GM18867 (cell line): Measurements from ENCODE around the gene CGB8.
"Not testable (repeated sequence)": the region's sequence is repeated elsewhere in the genome, so short reads cannot be mapped to it uniquely, and the experiment has no call there.

ENCODE experiments used
- ATAC-seq: cut with Tn5 transposase; IDR thresholded peaks from one replicate; pipeline ENCODE4 v1.9.1; 2021; ENCODE audit warnings: mild to moderate bottlenecking, moderate library complexity; ENCODE audit not compliant: unreplicated experiment

CGB8 gene

DNA sequence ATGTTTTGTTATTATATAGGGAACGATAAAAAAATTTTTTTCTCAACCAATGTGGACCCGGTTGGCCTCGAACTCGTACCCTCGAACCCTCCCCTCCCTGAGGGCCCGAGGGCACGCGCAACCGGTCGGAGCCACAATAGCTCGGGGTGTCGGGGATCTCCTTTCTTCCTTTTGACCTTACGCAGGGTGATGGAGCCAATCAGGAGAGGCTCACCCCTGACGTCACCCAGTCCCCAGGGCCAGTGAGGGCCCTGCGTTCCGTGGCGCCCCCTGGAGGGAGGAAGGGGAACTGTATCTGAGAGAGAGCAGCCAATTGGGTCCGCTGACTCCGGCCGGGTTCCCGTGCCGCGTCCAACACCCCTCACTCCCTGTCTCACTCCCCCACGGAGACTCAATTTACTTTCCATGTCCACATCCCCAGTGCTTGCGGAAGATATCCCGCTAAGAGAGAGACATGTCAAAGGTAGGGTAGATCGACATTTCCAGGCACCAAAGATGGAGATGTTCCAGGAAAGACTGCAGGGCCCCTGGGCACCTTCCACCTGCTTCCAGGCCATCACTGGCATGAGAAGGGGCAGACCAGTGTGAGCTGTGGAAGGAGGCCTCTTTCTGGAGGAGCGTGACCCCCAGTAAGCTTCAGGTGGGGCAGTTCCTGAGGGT, 17.1 kb downstream of the CGB8 start, which contains the start of gene CGB2:
TSS of gene CGB2 (plus strand) at position 249 of the 660 bp plus-strand sequence. CDS start at position 455, 206 bp downstream.
- not testable (repeated sequence) for ATAC-seq

DNA sequence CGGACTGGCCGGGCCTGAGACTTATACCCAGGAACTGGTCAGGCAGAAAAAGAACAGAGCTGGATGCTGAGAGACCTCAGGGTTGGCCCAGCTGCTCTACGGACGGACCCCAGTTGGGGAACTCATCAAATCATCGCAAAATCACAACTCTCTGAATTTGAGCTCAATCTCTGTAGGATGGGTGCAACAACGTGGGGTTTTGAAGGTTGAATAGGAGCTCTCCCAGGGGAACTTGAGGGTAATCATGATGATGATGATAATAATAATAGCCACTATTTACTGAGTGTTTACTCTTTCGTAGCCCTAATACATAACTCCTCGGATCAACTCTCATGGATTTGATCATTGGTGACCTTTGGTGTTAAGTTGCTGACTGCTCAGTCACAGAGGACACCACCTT, 18.6 kb downstream of the CGB8 start:
- not testable (repeated sequence) for ATAC-seq

DNA sequence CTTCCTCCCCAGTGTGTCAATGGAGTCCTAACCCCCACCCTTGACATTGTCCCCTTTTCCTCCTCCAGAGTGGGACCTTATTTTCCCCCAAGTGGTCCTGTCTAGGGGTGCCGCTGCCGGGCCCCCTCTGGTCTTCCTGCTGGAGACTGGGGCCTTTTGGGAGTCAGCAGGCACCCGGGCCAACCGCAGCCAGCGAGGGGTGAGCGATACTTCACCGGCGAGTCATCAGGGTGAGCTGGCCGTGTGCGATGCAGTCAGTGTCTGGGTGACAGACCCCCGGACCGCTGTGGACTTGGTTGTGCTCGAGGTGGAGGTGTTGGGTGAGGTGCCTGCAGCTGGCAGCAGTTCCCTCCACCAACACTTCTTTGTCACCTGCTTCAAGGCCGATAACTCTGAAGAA, 19.2 kb downstream of the CGB8 start:
- ATAC-seq, result not testable (repeated sequence)

DNA sequence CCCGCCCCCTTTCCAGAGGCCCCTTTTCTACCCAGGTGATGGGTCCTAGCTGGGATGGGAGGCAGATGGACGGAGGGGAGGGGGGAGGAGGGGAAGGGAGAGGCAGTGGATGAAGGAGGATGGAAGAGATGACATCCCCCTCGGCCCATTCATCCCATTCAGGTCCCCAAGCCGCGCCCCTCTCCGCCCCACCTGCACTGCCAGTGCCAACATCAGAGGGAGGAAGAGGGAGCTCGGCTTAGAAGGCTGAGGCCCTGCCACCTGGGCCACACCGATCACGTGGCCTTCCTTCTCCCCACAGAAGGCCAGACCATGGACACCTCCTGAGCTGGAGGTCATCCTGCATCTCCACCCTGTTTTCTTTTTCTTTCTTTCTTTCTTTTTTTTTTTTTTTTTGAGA, 20.2 kb downstream of the CGB8 start:
- not testable (repeated sequence) for ATAC-seq

DNA sequence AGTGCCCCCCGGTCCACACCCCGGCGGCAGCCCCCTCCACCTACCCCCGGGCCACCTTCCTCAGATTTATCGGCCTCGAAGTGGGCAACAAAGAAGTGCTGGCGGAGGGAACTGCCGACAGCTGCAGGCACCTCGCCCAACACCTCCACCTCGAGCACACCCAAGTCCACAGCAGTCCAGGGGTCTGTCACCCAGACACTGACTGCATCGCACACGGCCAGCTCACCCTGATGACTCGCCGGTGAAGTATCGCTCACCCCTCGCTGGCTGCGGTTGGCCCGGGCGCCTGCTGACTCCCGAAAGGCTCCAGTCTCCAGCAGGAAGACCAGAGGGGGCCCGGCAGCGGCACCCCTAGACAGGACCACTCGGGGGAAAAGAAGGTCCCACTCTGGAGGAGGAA, 23.3 kb downstream of the CGB8 start:
- not testable (repeated sequence) for ATAC-seq

DNA sequence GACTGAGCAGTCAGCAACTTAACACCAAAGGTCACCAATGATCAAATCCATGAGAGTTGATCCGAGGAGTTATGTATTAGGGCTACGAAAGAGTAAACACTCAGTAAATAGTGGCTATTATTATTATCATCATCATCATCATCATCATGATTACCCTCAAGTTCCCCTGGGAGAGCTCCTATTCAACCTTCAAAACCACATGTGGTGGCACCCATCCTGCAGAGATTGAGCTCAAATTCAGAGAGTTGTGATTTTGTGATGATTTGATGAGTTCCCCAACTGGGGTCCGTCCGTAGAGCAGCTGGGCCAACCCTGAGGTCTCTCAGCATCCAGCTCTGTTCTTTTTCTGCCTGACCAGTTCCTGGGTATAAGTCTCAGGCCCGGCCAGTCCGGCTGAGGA, 23.8 kb downstream of the CGB8 start:
- ATAC-seq, result not testable (repeated sequence)

DNA sequence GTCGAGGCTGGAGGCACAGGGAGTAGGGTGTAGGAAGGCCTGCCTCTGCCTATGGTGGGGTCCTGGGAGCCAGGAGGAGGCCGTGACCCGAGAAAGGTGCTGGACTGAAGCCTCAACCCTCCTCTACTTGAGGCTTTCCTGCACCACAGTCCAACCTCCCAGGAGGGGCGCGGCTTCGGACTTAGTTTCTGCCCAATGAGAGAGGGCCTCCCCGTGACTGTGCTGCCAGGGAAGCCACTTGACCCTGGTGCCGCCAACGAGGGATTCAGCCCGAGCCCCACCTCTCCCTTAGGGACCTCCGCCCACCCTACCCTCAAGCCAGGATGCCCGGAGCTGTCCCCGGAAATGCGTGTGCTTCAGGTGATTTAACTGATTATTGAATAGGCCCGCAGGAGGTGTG, 24.7 kb downstream of the CGB8 start, which contains the start of gene CGB3:
TSS of gene CGB3 (minus strand) at position 101 of the 400 bp plus-strand sequence. CDS start 362 bp downstream, outside the sequence.
- ATAC-seq, result not testable (repeated sequence)

DNA sequence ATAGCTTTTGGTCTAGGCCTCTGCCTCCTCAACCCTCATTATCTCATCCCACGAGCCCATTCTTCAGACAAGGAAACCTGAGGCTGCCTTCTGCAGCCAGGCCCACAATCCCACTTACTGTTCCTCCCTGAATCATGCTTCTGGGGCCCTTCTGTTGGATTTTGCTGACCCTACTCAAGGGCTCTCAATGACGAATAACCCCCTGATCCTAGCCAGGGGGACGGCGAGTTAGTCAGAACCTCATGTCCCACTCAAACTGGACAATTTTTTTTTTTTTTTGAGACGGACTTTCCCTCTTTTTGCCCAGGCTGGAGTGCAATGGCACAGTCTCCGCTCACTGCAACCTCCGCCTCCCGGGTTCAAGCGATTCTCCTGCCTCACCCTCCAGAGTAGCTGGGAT, 26.8 kb downstream of the CGB8 start:
- no peak for ATAC-seq

DNA sequence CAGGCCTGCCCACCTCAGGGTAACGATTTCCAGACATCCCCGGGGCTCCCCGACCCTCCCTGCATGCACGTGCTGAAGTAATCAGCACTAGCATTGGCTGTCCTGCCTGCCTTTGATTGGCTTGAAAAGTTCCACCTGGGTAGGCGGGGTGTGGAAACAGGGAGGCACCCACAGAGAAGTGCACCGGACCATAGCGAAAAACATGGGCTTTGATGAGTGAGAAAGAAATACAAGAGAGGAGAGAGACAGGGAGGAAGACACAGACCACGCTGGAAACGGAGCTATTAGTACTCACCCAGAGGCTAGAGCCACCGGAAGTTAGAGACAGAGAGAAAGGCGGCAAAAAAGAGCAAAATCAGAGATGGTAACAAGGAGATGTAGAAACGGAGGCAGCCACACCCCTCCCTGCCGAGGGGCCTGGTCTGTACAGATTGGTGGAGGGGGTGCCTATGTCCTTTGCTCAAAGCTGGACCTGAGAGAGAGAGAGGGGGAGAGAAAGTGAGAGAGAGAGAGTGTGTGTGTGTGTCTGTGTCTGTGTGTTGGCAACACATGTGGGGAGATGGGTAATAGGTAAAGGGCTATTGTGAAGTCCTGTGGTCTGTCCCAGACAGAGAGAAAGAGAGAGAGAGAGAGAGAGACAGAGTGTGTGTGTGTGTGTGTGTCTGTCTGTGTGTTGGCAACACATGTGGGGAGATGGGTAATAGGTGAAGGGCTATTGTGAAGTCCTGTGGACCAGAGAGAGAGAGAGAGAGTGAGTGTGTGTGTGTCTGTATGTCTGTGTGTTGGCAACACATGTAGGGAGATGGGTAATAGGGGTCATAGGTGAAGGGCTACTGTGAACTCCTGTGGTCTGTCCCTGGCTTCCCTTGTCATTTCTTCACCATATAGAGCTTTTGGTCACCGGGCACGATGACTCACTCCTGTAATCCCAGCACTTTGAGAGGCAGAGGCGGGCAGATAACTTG, 27.7 kb downstream of the CGB8 start:
- no peak for ATAC-seq

DNA sequence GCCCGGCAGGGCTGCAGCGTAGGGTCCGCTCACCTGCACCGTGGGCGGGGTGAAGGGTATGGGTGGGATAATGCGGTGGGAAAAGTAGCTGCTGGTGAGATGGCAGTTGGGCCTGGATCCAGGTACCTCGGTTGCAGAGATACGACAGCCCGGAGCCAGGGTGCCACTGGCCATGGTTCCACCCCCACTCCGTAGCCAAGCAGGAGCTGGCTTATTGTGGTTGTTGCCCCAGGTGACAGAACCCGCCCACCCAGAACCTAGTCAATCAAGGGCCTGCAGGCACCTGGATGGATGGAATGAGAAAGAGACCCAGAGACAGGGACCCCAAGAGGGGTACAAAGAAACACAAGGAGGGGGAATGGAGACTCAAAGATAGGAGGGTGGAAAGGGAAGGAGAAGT, 28.6 kb downstream of the CGB8 start:
- ATAC-seq, result no peak

DNA sequence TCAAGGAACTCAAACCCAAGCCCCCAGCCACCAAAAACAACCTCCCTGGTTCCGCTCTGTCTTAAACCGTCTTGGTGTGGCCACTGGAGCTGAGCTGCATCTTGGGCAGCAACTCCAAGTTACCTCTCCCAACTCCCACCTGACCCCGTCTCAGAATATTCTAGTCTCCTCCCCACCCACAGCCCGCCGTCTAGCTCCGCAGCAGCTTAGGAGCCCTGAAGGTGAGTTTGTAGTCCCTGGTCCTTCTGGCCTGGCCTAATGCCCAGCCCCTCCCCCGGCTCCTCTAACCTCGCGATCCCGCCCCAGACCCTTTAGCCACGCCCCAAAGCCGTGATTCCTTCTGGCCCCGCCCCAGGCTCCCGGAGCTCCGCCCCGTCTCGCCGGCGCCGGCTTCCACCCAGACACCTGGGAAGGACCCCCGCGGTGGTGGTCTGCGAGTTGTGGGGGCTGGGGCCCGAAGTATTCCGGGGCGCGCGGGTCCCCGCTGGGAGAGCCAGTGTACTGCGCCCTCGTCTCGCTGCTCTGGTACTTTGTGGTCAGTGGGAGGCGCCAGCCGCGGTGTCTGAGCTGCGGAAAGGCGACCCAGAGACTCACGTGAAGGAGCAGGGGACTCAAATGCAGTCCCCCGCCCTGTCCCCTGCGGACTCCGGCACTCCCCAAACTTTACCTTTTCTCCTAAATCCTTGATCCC, 29.5 kb downstream of the CGB8 start:
- ATAC-seq, result no peak

DNA sequence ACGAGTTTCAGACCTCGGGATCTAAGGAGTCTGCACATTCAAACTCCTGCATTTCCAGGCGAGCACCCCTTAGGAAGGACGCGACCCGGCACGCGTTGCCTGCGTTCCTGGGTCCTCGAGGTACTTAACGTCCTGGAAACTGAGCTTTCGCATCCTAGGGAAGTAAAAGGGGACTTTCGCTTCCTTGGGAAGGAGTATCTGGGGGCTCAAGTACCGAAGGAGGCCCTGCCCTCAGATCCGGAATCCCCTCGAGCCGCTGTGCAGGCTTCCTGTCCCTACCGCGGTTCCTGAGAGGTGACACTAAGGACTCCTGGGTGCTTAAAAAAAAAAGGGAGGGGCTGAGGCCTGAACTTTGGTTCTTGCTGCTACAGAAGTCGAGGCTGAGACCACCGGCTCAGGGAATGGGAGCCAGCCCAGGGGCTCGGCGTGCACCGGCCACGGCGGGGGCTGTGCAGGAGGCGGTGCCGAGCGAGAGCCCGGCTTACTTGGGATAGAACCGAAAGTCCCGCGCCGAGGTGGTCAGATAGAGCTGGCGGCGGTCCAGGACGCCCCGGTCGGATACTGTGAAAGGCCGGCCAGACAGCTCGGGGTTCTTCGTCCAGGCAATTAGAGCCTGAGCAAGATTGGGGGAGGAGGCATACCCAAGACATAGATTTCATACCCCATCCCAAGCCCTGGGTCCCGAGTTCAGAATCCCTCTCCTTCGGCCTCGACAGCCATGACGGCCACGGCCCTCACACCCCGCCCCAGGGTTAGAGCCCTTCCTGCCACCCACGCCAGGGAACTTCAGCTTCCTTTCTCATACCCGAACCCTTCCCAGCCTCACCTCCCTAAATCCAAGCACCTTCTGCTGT, 30.3 kb downstream of the CGB8 start:
- ATAC-seq, result not testable (repeated sequence)

DNA sequence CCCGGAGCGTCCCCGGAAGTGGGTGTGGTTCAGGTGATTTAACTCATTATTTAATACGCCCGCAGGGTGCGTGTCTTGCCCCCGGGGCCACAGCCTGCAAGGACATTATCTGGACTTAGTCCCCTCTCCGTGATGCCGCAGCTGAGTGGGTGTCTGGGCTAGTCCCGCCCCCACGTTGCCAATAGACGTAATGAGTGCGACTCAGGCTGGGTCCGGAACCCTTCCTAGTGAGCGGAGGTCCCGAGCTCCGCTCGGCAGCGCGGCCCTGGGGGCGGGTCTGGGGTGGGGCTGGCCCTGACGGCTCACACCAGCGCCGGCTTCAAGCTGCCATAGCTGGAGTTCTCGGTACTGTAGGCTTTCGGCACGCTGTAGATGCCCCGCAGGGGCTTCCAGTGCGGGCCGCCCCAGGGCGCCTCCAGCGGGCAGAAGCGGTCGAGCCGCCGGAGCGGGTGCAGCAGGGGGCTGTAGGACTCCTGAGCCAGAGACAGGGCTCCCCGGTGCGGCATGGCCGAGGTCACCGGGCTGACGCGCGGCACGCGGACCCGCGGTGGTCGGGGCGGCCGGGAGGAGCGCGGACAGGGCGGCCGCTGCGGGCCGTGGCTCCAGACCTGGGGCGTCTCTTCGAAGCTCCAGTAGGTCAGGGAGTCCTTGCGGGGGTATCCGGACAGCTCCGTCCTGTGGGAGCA, 31.1 kb downstream of the CGB8 start:
- no peak for ATAC-seq

DNA sequence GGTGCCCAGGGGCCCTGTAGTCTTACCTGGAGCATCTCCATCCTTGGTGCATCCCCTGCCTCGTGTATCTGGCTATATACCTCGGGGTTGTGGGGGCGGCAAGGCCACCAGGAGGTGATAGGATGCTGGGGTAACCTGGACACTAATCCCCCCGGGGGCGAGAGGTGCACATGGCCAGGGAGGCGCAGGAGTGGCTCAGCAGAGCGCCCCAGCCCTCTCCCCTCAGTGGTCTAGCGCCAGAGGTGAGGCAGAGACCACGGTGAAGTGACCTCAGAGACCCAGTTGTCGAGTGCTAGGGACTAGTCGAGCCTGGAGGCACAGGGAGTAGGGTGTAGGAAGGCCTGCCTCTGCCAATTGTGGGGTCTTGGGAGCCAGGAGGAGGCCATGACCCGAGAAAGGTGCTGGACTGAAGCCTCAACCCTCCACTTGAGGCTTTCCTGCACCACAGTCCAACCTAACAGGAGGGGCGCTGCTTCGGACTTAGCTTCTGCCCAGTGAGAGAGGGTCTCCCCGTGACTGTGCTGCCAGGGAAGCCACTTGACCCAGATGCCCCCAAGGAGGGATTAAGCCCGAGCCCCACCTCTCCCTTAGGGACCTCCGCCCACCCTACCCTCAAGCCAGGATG, 31.8 kb downstream of the CGB8 start, which contains the start of gene LHB:
TSS of gene LHB (minus strand) at position 51 of the 625 bp plus-strand sequence. CDS start at position 41, 10 bp downstream.
- no peak for ATAC-seq

DNA sequence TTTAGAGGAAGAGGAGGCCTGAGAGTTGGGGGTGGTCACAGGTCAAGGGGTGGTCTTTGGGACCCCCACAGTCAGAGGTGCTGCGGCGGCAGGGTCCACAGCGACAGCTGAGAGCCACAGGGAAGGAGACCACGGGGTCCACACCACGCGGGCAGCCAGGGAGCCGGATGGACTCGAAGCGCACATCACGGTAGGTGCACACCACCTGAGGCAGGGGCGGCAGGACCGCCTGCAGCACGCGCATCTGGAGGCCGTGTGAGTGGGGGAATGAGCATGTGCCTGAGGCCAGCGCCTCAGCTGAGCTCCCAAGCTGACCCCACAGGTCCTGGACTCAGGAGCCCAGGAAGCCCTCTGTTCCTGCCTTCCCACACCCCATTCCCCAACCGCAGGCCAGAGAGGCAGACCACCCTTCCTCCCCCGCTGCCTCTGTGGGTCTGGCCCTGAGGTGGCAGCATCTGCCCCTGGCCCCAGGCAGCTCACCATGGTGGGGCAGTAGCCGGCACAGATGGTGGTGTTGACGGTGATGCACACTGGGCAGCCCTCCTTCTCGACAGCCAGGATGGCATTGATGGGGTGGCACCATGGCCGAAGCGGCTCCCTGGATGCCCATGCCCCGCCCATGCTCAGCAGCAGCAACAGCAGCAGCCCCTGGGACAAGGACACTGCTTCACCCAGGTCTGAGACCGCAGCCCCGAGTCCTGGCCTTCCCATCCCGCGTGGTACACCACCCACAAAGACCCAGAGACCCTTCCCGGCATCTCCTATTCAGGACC, 32.7 kb downstream of the CGB8 start:
- ATAC-seq, result no peak

DNA sequence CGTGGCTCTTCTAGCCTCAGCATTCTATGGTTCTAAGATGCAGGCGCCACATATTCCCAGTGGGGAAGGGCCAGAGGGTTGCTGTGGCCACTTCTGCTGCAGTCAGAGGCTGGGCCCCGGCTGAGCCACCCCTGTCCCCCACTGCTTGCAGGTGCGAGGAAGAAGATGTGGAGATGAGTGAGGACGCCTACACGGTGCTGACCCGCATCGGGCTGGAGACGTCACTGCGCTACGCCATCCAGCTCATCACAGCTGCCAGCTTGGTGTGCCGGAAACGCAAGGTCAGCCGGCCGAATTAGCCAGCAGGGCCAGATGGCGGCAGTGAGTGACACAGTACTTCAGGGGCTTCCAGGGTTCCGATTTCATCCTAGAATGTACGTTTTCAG, 34.0 kb downstream of the CGB8 start:
- no peak for ATAC-seq

DNA sequence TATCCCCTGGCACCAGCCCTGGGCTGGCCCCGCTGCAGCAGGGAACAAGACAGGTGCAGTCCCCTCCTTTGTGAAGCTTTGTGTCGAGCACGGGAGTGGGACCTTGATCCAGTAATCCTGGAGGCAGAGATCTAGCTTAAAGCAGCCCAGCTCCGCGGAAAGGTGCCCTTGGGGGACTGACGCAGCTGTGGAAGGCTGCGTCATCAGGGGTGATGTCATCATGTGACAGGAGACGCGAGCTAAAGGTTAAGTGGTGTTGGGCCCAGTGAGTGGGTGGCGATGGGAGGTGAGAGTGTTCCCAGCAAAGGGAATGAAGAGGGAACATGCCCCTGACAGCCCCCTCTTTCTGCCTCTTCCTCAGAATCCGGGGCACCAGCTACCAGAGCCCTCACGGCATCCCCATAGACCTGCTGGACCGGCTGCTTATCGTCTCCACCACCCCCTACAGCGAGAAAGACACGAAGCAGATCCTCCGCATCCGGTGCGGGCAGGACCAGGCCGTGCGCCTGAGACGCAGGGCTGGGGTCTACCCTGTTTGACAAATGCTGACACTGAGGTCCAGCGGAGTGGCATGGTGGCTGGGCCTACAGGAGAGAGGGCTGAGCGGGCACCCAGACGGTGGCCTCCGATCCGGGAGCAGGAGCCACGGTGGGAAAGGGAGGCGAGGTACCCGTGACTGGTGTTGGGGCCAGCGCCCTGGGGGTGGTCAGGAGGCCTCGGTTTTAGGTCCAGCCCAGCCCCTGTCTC, 34.6 kb downstream of the CGB8 start:
- ATAC-seq, result no peak

DNA sequence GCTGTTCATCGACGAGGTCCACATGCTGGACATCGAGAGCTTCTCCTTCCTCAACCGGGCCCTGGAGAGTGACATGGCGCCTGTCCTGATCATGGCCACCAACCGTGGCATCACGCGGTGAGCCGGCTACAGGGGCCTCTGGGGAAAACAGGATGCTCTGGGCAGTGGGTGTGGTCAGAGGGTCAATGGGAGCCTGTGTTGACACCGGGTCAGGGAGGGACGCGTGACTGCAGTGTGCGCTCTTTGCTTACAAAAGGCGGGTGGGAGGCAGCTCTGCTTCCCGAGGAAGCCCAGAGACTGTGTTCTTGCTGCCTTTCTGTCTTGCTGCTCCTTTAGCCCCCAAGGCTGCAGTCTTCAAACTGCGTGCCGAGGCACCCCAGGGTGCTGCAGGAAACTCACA, 37.7 kb downstream of the CGB8 start:
- no peak for ATAC-seq
